Nephron progenitor cell (in vitro differentiated cells): ENCODE measurements around the gene SND1.

Experiments used
- DNase-seq: peaks from one replicate; pipeline ENCODE4 v3.0.0; 2021
- H3K27ac Mint-ChIP-seq: 2 replicates; pipeline ENCODE4 v1.8.0; 2021; ENCODE audit warnings: mild to moderate bottlenecking, moderate library complexity, mixed read lengths
- H3K27me3 Mint-ChIP-seq: 2 replicates; pipeline ENCODE4 v1.8.0; 2021; ENCODE audit warnings: mild to moderate bottlenecking, low read depth, mixed read lengths; ENCODE audit not compliant: poor library complexity
- H3K36me3 Mint-ChIP-seq: 2 replicates; pipeline ENCODE4 v1.8.0; 2021; ENCODE audit warnings: low read depth, mixed read lengths
- H3K4me1 Mint-ChIP-seq: 2 replicates; pipeline ENCODE4 v1.8.0; 2021; ENCODE audit warnings: mixed read lengths
- H3K4me3 Mint-ChIP-seq: 2 replicates; pipeline ENCODE4 v1.8.0; 2021; ENCODE audit warnings: mild to moderate bottlenecking, moderate library complexity, mixed read lengths
- H3K9me3 Mint-ChIP-seq: 2 replicates; pipeline ENCODE4 v1.8.0; 2021; ENCODE audit warnings: mild to moderate bottlenecking, moderate library complexity, mixed read lengths
- TF ChIP-seq, protein P1 (sequence below): fragments of 200-600 bp; sonication (generic); IDR thresholded peaks from 2 replicates; pipeline ENCODE4 v1.5.0; 2021; ENCODE audit warnings: antibody characterized with exemption

The SND1 gene

DNA sequence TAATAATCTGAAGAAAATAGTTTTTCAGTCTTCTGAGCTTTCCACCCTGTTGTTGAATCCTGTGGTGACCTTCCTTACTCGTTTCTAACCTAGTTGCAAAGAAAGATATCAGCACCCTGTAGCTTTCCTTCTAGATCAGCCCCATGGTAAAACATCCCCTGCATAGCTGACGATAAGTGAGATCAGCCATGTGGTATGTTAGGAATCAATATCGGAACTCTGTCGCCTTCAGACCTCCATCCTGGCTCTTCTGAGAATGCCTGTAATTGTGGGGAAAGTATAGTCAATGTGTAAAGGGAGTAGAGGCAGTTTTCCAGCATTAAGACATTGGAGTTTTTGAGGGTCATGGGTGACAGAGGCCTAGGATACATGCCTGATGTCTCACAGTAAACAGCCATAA is 227.4 kb downstream of the SND1 start:
- H3K4me1 Mint-ChIP-seq = peaks cover 26% of the 10 kb centered on the region
- TF ChIP-seq, protein P1, sequence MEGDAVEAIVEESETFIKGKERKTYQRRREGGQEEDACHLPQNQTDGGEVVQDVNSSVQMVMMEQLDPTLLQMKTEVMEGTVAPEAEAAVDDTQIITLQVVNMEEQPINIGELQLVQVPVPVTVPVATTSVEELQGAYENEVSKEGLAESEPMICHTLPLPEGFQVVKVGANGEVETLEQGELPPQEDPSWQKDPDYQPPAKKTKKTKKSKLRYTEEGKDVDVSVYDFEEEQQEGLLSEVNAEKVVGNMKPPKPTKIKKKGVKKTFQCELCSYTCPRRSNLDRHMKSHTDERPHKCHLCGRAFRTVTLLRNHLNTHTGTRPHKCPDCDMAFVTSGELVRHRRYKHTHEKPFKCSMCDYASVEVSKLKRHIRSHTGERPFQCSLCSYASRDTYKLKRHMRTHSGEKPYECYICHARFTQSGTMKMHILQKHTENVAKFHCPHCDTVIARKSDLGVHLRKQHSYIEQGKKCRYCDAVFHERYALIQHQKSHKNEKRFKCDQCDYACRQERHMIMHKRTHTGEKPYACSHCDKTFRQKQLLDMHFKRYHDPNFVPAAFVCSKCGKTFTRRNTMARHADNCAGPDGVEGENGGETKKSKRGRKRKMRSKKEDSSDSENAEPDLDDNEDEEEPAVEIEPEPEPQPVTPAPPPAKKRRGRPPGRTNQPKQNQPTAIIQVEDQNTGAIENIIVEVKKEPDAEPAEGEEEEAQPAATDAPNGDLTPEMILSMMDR = no peak
- no peak overlapping the region for H3K27ac Mint-ChIP-seq
- H3K9me3 Mint-ChIP-seq = no peaks in the 10 kb centered on the region
- no peaks in the 10 kb centered on the region for H3K27me3 Mint-ChIP-seq
- DNase-seq = no peak
- H3K4me3 Mint-ChIP-seq = no peak overlapping the region
- peaks cover 5% of the 10 kb centered on the region for H3K36me3 Mint-ChIP-seq

- H3K27ac Mint-ChIP-seq = no peak overlapping the region
- no peaks in the 10 kb centered on the region for H3K27me3 Mint-ChIP-seq
- H3K9me3 Mint-ChIP-seq = no peaks in the 10 kb centered on the region
- DNase-seq = no peak
- H3K4me1 Mint-ChIP-seq = peaks cover 31% of the 10 kb centered on the region
- H3K4me3 Mint-ChIP-seq = no peak overlapping the region
- peaks cover 10% of the 10 kb centered on the region for H3K36me3 Mint-ChIP-seq
- TF ChIP-seq, protein P1 = no peak
Observed at GRCh38 chr7:127879942-127880341, 227.9 kb downstream of the SND1 start.

DNA sequence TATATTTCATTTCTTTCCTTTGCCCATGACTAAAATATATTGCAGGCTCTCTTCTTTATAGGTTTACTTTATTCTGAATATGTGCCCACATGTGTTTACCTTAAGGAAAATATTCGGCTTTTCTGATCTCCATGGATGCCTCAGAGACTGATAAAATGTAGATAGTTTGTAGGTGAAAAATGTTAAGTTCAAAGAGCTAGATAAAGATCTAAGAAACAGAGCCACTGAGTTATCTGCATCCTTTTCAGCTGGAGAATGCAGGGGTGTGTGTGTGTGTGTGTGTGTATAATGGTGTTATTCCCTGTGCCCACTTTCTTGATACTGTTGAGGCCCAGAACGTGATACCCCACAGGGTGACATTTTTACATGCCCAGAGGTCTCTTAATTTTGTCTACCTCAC is 228.5 kb downstream of the SND1 start:
- H3K36me3 Mint-ChIP-seq = peaks cover 10% of the 10 kb centered on the region
- no peak for DNase-seq
- TF ChIP-seq, protein P1 = no peak
- H3K27ac Mint-ChIP-seq = peak overlapping the region; percentile 8
- H3K27me3 Mint-ChIP-seq = no peaks in the 10 kb centered on the region
- no peaks in the 10 kb centered on the region for H3K9me3 Mint-ChIP-seq
- H3K4me3 Mint-ChIP-seq = no peak overlapping the region
- peaks cover 36% of the 10 kb centered on the region for H3K4me1 Mint-ChIP-seq

- Mint-ChIP-seq H3K4me3 (no peak overlapping the region), H3K4me1 (peaks cover 45% of the 10 kb centered on the region), H3K27ac (peak overlapping the region; percentile 80), H3K36me3 (peaks cover 10% of the 10 kb centered on the region), H3K9me3 (no peaks in the 10 kb centered on the region), H3K27me3 (no peaks in the 10 kb centered on the region)
- no peak for DNase-seq
- TF ChIP-seq, protein P1 = no peak
Observed at GRCh38 chr7:127881564-127881963, 229.6 kb downstream of the SND1 start.

DNA sequence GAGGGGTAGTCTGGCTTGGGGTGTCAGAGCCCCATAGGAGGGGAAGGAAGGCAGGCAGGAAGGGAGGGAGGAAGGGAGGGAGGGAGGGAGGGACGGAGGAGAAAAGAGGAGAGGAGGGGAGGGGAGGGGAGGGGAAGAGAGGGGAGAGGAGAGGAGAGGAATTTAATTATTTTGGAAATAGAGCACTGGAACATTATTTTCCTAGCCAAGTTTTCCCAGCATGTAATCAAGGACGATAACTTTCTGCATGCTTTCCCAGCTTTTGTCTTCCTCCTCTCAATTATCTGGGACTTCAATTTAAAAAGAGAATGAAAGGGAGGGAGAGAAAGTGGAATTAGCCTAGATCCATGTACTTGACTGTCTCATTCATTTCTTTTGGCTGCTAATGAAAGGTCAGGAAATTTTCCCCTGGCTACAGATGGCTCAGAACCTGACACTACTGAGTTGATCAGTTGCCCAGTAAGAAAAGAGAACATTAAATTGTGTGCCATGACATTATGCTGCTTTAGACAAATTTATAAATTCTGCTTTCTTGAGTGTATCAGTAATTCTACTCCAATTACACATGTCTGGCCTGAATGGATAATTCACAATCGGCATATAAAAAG is 230.4 kb downstream of the SND1 start:
- Mint-ChIP-seq H3K9me3 (no peaks in the 10 kb centered on the region), H3K27me3 (no peaks in the 10 kb centered on the region), H3K4me3 (no peak overlapping the region), H3K27ac (no peak overlapping the region), H3K36me3 (peaks cover 10% of the 10 kb centered on the region), H3K4me1 (peaks cover 53% of the 10 kb centered on the region)
- TF ChIP-seq, protein P1 = no peak
- no peak for DNase-seq

- peaks cover 19% of the 10 kb centered on the region for H3K36me3 Mint-ChIP-seq
- H3K4me3 Mint-ChIP-seq = no peak overlapping the region
- no peaks in the 10 kb centered on the region for H3K27me3 Mint-ChIP-seq
- TF ChIP-seq, protein P1 = no peak
- peaks cover 53% of the 10 kb centered on the region for H3K4me1 Mint-ChIP-seq
- H3K9me3 Mint-ChIP-seq = no peaks in the 10 kb centered on the region
- no peak for DNase-seq
- H3K27ac Mint-ChIP-seq = no peak overlapping the region
Observed at GRCh38 chr7:127884066-127884559, 232.1 kb downstream of the SND1 start.
